OCI-LY7 (cell line): ENCODE results near the gene NUB1. TPM values are rescaled to one million over a fixed set of nuclear protein-coding genes. Genes with fewer than 3 reads are reported as not detected.

Experiments
- BruUV-seq: library from RNA; stranded (reverse); fragments of 400-500 nt; replicated peaks from 2 replicates; lab custom pipeline; 2021; lab: Mats Ljungman, UMichigan
- CTCF ChIA-PET: fragments of 300-600 bp; sonication (Branson Sonifier 250); formaldehyde crosslinking; loops from one replicate; lab custom pipeline; 2022; ENCODE audit warnings: antibody characterized with exemption; ENCODE audit not compliant: unreplicated experiment; lab: Charles Lee
- POLR2A ChIA-PET: fragments of 300-600 bp; sonication (Branson Sonifier 250); formaldehyde crosslinking; loops from one replicate; lab custom pipeline; 2022; ENCODE audit warnings: antibody characterized with exemption; lab: Charles Lee
- DNase-seq: peaks from one replicate; pipeline ENCODE4 v3.0.0-alpha.2; 2015; ENCODE audit warnings: low spot score
- H2AFZ ChIP-seq: fragments of 200-600 bp; sonication (generic), shearing (Covaris generic); 2 replicates; pipeline ENCODE4 v1.6.1; 2014; ENCODE audit warnings: mild to moderate bottlenecking, antibody characterized with exemption, low read length, moderate library complexity
- H3K27ac ChIP-seq: fragments of 200-600 bp; sonication (generic); 2 replicates; pipeline ENCODE4 v1.5.1; 2014; ENCODE audit warnings: mixed run types, low read depth, mild to moderate bottlenecking, moderate library complexity, low read length, inconsistent platforms; ENCODE audit not compliant: poor library complexity, severe bottlenecking
- H3K36me3 ChIP-seq: fragments of 200-600 bp; sonication (generic); 2 replicates; pipeline ENCODE4 v1.6.1; 2014; ENCODE audit warnings: mild to moderate bottlenecking, antibody characterized with exemption, low read length, moderate library complexity, mixed read lengths; ENCODE audit not compliant: insufficient read depth
- H3K4me1 ChIP-seq: fragments of 200-600 bp; sonication (generic); 2 replicates; pipeline ENCODE4 v1.5.1; 2014; ENCODE audit warnings: mild to moderate bottlenecking, low read length; ENCODE audit not compliant: insufficient read depth, poor library complexity, severe bottlenecking
- H3K4me2 ChIP-seq: fragments of 200-600 bp; sonication (generic); 2 replicates; pipeline ENCODE4 v1.6.1; 2014; ENCODE audit warnings: mild to moderate bottlenecking, low read length
- H3K4me3 ChIP-seq: fragments of 200-600 bp; sonication (generic); 2 replicates; pipeline ENCODE4 v1.5.1; 2014; ENCODE audit warnings: mild to moderate bottlenecking, low read depth, low read length; ENCODE audit not compliant: poor library complexity, severe bottlenecking
- H3K79me2 ChIP-seq: fragments of 200-600 bp; sonication (generic); 2 replicates; pipeline ENCODE4 v1.6.1; 2016; ENCODE audit warnings: low read depth, mild to moderate bottlenecking, low read length, moderate library complexity, mixed read lengths; ENCODE audit not compliant: insufficient read depth
- H3K9me2 ChIP-seq: fragments of 200-600 bp; sonication (generic); 2 replicates; pipeline ENCODE4 v1.6.1; 2016; ENCODE audit warnings: mild to moderate bottlenecking, low read length, mixed read lengths; ENCODE audit not compliant: insufficient read depth
- H3K9me3 ChIP-seq: fragments of 200-600 bp; sonication (generic); 2 replicates; pipeline ENCODE4 v1.6.1; 2014; ENCODE audit warnings: mild to moderate bottlenecking, mixed run types, low read length, mixed read lengths
- H4K20me1 ChIP-seq: fragments of 200-600 bp; sonication (generic); 2 replicates; pipeline ENCODE4 v1.6.1; 2014; ENCODE audit warnings: mild to moderate bottlenecking, antibody characterized with exemption, low read length, moderate library complexity, mixed read lengths; ENCODE audit not compliant: insufficient read depth
- CTCF ChIP-seq: fragments of 200-600 bp; sonication (generic); conservative IDR thresholded peaks from 2 replicates; pipeline ENCODE4 v1.5.1; 2014; ENCODE audit warnings: mild to moderate bottlenecking, antibody characterized with exemption, low read length, moderate library complexity, mixed read lengths
- EZH2phosphoT487 ChIP-seq: fragments of 200-600 bp; sonication (generic); IDR thresholded peaks from 2 replicates; pipeline ENCODE4 v1.6.1; 2018; ENCODE audit warnings: low read depth, borderline replicate concordance, mild to moderate bottlenecking, mixed run types, antibody characterized with exemption, low read length, moderate library complexity, mixed read lengths
- intact Hi-C: fragments of 100-400 bp; cut with micrococcal nuclease; formaldehyde crosslinking; loops from one replicate; pipeline ENCODE4 v1.10.0; 2022; ENCODE audit not compliant: unreplicated experiment
- total RNA-seq, 2 experiments: library from RNA; depleted of rRNA in 1 of 2; stranded (reverse); fragments of >200 nt in 1 of 2; shearing (Covaris generic) in 1 of 2; gene quantifications; 2 replicates each; pipeline ENCODE4 v1.2.3, GENCODE V29; 2014 to 2022

The NUB1 gene
- total RNA-seq, 2 experiments from 2014 or later: 44.1 to 50.7 TPM

GRCh38 chr7:151393031-151393977 is 51.7 kb downstream of the NUB1 start:
- Histone ChIP-seq H4K20me1 (no peaks in the 10 kb centered on the region), H3K36me3 (no peaks in the 10 kb centered on the region), H3K9me3 (no peaks in the 10 kb centered on the region), H3K27ac (no peak overlapping the region), H3K79me2 (no peaks in the 10 kb centered on the region), H3K9me2 (no peaks in the 10 kb centered on the region), H2AFZ (no peak overlapping the region), H3K4me1 (no peaks in the 10 kb centered on the region), H3K4me2 (no peak overlapping the region), H3K4me3 (no peak overlapping the region)
- ChIA-PET POLR2A (no interaction called here), CTCF (interaction anchor here (0.6 kb wide), 2 partner anchors 10 to 149 kb away, joined by 3 read pairs; no protein-coding TSS in a partner anchor)
- BruUV-seq: no TSS peak
- no peak for TF ChIP-seq EZH2phosphoT487
- no peak for TF ChIP-seq CTCF
- intact Hi-C loops: no loop called here
- DNase-seq: no peak

GRCh38 chr7:151394076-151395035 is 52.7 kb downstream of the NUB1 start:
- H2AFZ ChIP-seq: no peak overlapping the region
- intact Hi-C loops: no loop called here
- H3K27ac ChIP-seq: no peak overlapping the region
- H3K4me3 ChIP-seq: no peak overlapping the region
- BruUV-seq: no TSS peak
- ChIA-PET POLR2A (no interaction called here), CTCF (interaction anchor here (0.6 kb wide), 1 partner anchor 11 kb away, joined by 3 read pairs; no protein-coding TSS in a partner anchor)
- no peaks in the 10 kb centered on the region for H3K79me2 ChIP-seq
- no peak for DNase-seq
- H3K36me3 ChIP-seq: no peaks in the 10 kb centered on the region
- H3K9me3 ChIP-seq: no peaks in the 10 kb centered on the region
- H3K9me2 ChIP-seq: no peaks in the 10 kb centered on the region
- no peaks in the 10 kb centered on the region for H3K4me1 ChIP-seq
- TF ChIP-seq EZH2phosphoT487 (no peak), CTCF (no peak)
- no peak overlapping the region for H3K4me2 ChIP-seq
- no peaks in the 10 kb centered on the region for H4K20me1 ChIP-seq
